ENCODE measurements around the gene CALCOCO1.

CALCOCO1 gene

DNA sequence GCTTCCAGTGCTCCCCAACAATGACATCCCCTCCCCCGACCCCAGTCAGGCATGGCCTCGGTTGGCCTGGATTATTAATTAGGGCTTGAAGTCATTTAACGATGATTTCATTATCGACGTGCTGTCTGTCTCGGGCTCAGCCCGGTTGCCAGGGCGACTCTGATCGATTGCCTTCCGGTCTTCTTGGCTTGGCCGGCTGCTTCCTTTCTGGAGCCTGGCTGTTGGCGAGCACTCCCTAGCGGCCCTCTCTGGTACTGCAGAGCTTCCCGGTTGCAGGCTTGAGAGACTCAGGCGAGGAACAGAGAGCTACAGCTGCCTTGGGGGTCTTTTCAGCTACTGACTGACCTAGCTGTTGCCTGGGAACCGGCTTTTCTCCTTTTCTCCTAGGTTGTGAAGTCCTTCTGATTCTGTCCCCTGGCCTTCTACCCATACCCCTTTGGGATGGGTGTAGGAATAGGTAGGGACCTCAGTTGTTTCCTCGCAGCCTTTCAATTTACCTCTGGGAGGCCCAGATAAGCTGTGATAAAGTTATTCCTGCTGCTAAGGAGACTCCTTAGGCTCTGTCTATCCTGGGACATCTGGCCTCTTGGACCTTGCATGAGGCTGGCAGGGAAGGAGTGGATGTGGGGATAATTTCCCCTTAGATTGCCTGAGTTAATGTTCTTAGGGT is 30.0 kb upstream of the CALCOCO1 start:
- DNase-seq (ENCODE audit: extremely low read depth, low read depth): no peak
- TF ChIP-seq, protein P1, sequence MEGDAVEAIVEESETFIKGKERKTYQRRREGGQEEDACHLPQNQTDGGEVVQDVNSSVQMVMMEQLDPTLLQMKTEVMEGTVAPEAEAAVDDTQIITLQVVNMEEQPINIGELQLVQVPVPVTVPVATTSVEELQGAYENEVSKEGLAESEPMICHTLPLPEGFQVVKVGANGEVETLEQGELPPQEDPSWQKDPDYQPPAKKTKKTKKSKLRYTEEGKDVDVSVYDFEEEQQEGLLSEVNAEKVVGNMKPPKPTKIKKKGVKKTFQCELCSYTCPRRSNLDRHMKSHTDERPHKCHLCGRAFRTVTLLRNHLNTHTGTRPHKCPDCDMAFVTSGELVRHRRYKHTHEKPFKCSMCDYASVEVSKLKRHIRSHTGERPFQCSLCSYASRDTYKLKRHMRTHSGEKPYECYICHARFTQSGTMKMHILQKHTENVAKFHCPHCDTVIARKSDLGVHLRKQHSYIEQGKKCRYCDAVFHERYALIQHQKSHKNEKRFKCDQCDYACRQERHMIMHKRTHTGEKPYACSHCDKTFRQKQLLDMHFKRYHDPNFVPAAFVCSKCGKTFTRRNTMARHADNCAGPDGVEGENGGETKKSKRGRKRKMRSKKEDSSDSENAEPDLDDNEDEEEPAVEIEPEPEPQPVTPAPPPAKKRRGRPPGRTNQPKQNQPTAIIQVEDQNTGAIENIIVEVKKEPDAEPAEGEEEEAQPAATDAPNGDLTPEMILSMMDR (IDR thresholded peaks at IDR 0.05; ENCODE audit: low read depth, low read length): peak; percentile 73

DNA sequence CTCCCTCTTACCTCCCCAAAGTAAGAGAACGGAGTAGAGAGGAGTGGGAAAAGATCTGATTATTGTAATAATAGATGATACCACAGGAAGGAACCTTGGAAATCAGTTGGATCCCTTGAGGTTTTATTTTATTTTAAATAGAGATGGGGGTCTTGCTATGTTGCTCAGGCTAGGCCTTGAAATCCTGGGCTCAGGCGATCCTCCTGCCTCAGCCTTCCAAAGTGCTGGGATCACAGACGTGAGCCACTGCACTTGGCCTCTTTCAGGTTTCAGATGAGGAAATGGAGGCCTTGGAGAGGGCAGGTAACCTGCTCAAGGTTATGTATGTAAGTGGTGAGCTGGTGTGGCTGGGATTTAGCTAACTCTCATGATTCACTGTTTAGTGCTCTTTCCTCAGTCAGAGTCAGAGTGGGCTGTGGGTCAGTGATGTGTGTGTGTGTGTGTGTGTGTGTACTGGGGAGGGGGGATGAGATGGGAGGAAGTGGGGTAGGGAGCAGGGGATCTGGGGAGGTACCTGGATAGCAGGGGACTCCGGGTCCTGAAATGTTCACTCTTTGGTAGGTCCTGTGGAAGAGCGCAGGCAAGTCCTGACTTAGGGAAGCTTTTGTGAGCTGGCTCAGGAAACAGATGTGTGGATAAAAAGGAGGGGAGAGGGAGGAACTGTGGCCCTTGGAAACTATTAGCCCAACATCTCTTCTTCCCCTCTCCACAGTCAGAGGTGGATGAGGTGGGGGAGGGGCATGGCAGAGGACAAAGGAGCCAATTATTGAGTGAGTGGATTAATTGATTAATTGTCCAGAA is 29.2 kb upstream of the CALCOCO1 start:
- TF ChIP-seq, protein P1 (IDR thresholded peaks at IDR 0.05; ENCODE audit: low read depth, low read length): no peak
- no peak for DNase-seq (ENCODE audit: extremely low read depth, low read depth)

DNA sequence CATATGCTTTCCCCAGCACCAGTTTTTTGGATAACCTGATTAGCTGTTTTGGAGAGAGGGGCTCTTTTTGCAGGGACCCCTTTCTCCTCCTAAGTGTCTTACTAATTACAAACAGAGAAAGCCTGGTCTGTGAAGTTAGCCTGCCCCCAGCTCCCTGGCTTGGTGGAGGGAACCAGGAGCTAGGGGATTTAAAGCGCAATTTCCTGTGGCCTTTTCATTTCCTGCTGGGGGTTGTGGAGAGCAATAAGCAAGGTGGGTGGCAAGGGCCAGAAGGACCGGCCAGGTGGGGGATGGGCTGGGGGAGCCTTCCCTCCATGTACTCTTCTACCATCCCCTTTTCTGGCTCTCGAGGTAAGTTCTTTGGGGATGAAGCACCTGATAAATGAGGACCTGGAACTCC is 28.6 kb upstream of the CALCOCO1 start:
- no peak for DNase-seq (ENCODE audit: extremely low read depth, low read depth)
- TF ChIP-seq, protein P1 (IDR thresholded peaks at IDR 0.05; ENCODE audit: low read depth, low read length): no peak

DNA sequence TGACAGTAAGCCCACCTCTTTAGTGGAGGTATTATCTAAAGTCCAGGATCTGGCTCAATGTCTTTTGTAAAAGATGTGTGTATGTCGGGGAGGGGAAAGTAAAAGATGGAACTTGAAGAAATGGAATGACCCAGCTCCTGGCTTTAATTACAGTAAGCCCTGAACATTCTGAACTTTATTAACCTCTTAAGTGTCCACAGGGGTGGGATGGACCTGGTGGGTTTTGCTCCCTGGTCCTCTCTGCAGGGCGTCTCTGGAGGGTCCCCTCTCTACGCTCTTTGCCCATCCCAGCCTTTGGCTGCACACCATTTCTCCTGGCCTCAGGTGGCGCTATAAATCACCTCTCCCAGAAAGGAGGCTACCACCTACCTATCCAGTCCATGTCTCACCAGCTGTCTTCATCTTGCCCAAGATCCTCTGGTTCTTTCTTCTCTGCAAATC is 28.2 kb upstream of the CALCOCO1 start:
- DNase-seq (ENCODE audit: extremely low read depth, low read depth): no peak

DNA sequence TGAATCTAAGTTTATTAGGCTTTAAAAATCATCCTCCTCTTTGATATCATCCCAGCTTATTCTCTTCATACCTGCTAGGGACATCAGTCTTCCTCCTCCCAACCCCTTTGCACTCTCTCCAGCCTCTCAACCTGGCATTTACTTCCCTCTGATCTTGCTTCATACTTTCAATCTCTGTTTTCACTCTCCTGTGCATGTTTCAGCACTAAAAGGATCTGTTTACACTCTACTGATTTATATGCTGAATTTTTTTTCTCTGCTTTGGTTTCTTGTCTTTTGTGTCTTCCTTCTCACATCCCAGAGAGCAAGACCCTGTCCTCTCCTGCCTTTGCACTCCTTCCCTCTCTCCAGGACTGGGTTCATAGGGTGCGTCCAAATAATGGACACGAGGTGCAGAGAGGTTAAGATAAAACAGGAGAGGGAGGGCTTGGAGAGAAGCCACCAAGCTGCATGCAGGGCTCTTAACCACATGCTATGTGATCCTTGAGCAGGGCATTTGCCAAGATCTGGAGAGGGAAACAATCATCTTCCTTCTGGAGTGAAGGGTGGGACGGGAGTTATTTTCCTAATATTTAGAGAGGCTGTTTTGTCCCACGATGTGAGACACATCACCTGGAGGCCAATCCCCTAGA is 27.5 kb upstream of the CALCOCO1 start:
- TF ChIP-seq, protein P1 (IDR thresholded peaks at IDR 0.05; ENCODE audit: low read depth, low read length): no peak
- no peak for DNase-seq (ENCODE audit: extremely low read depth, low read depth)

More for the DNA sequence above, 28.2 kb upstream of the CALCOCO1 start:
- TF ChIP-seq, protein P1 (IDR thresholded peaks at IDR 0.05; ENCODE audit: low read depth, low read length): no peak

DNA sequence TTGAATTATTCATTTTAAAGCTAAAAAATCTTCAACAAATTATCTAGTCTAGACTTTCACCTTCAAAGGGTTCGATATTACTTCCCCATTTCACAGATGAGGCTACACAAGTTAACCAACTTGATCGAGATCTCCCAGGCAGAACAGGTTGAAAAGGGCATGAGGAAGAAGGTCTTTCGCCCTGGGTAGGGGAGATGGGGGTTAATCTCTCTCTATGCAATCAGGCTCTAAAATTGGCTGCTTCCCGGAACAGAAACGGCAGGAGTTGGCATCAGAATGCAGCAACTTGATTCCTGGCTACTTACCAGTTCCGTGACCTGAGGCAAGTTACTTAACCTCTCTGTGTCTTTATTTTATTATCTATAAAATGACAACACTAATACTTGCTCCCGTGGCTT is 26.9 kb upstream of the CALCOCO1 start:
- TF ChIP-seq, protein P1 (IDR thresholded peaks at IDR 0.05; ENCODE audit: low read depth, low read length): no peak
- DNase-seq (ENCODE audit: extremely low read depth, low read depth): no peak

DNA sequence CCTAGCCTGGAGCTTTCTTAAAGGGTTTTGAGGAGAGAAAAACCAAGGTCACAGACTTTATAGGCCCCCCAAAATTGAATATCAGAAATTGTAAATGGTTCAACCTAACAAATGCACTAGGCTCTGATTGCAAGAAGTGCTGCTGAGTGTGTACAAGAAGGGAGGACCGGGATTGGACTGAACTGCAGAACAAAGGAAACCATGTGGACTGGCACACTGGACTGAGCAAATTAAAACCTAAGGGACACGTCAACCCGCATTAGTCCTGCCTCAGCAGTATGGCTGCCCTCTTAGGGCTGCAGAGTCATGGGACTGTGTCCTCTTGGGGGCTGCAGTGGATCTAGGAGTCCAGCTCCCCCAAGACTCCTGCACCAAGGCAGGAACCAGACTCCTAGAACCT is 25.4 kb upstream of the CALCOCO1 start:
- no peak for DNase-seq (ENCODE audit: extremely low read depth, low read depth)
- TF ChIP-seq, protein P1 (IDR thresholded peaks at IDR 0.05; ENCODE audit: low read depth, low read length): no peak

All from AG09319 (cell line).